GM21576 (cell line): ENCODE results near the gene GPR161.

ENCODE experiments used
- ATAC-seq: cut with Tn5 transposase; IDR thresholded peaks from one replicate; pipeline ENCODE4 v1.9.1; 2021; ENCODE audit warnings: mild to moderate bottlenecking, moderate library complexity; ENCODE audit not compliant: unreplicated experiment

Gene GPR161

GRCh38 chr1:168050880-168051279, 85.8 kb downstream of the GPR161 start:
- no peak for ATAC-seq

- no peak for ATAC-seq
Measured at GRCh38 chr1:168050307-168050706, 86.4 kb downstream of the GPR161 start.

GRCh38 chr1:168045311-168045710, 91.4 kb downstream of the GPR161 start:
- no peak for ATAC-seq

- no peak for ATAC-seq
Measured at GRCh38 chr1:168042362-168042761, 94.4 kb downstream of the GPR161 start.

- no peak for ATAC-seq
Measured at GRCh38 chr1:168035345-168035744, 101.4 kb downstream of the GPR161 start.

GRCh38 chr1:168032029-168032428, 104.7 kb downstream of the GPR161 start:
- ATAC-seq, result no peak

GRCh38 chr1:168031627-168032026, 105.1 kb downstream of the GPR161 start:
- no peak for ATAC-seq

- ATAC-seq, result no peak
Measured at GRCh38 chr1:168031198-168031597, 105.5 kb downstream of the GPR161 start.
